NOMO-1 treated with dmso at 0.1 percent for 144 hours (cell line): ENCODE data around the gene SEBOX.

Experiments
- DNase-seq: peaks from one replicate; lab custom pipeline; 2025; ENCODE audit not compliant: unreplicated experiment; lab: John Stamatoyannopoulos, UW

The SEBOX gene

DNA sequence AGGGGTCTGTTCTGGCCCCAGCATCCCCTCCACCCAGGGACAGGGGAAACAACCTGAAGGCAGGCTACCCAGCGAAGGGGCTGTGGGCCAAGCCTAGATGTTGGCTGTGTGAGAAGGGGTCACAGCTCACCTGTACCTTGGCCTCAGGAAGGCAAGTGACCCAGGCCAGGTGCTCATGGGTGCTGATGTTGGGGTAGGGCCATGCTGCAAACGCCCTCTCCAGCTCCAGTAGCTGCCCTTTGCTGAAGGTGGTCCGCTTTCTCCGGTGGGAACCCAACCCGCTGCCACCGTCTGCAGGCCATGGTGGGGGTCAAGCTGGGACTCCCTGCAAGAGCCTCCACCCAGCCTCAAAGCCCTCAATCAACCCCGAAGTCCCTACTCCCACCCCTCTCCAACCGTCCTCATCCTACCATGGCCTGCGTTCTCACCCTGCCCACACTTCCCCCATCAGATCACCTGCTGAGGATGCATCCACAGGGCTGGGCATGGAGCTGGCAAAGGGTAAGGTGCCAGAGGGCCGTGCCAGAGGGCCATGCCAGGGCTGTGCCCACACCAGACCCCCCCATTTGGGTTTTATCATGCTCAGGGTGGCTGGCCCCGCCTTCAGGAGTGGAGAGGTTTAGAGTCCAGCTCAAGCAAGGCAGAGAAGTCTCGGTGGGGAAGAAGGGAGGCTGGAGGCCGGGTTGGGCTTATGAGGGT, at the start of gene SEBOX:
SEBOX (minus strand) TSS at position 535 of the 699 bp plus-strand sequence; CDS start at position 487, 48 bp downstream.
- DNase-seq = no peak

- DNase-seq = no peak
Observed at GRCh38 chr17:28413804-28414203, 48.8 kb upstream of the SEBOX start.

DNA sequence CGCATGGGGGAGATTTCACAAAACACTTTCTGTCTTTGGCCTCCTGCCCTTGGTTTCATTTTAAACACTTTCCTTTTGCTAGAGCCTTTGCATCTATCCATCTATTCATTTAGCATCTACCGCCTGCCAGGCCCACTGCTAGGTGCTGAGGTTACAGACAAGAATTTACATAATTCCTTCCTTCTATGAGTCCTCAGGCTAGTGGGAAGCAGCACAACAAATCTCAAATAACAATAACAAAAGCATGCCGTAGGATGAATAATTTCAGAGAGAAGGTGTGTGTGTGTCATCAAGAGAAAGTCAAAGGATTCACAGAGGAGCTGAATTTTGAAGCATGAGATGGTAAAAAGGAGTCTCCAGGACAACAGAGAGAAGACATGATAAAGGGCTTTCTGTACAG, 47.1 kb upstream of the SEBOX start:
- DNase-seq = no peak

DNA sequence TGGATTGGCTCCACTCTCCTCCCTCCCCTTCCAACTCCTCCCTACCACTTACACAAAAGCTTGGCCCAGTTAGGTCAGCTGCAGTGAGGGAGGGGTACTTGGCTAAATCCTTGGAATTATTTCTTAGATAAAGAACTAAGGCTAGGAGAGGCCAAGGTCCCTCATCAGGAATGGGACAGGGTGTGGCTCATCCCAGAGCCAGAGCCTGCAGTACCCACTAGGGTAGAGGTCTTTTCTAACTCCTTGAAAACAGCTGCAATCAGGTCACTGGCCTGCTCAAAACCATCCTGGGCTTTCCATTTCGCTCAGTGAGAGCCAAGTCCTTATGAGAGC, 42.9 kb upstream of the SEBOX start:
- no peak for DNase-seq

GRCh38 chr17:28407130-28407973, 42.4 kb upstream of the SEBOX start:
- no peak for DNase-seq

- no peak for DNase-seq
Observed at GRCh38 chr17:28406473-28406814, 41.4 kb upstream of the SEBOX start.

GRCh38 chr17:28405632-28406472, 40.9 kb upstream of the SEBOX start, which contains the start of gene SLC46A1:
TSS of gene SLC46A1 (minus strand) at chr17:28406212. CDS start at chr17:28406114, 98 bp downstream.
- DNase-seq = peak; percentile 19

DNA sequence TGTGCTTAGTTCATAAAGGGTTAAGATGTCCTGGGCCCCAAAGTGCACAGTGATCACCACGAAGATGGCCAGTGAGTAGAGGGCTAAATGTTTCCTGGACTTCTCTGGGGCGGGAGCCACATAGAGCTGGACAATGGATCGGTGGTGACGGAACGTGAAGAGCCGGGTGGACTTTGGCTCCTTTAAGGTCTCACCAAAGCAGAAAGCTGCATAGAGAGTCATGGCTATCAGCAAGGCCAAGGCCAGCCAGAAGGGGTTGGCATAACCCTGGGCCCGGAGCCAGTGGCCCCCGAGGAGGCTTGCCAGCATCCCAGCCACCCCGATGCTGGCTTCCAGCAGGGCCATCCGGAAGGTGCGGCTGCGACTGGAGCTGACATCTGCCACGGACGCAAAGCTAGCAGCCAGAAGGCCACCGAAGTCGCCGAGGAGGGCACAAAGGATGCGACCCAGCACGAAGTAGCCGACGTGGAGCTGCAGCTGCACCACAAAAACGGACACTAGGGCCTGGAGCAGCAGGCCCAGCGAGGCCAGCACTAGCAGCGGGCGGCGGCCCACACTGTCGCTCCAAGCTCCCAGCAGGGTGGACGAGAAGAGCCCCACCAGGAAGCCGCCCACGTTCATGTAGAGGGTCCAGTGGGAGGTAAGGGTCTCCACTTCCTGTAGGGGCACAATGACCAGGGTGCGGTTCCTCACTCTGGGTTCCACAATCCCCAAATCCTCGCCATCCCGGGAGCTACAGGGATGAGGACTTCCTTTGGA, 40.0 kb upstream of the SEBOX start:
- no peak for DNase-seq

DNA sequence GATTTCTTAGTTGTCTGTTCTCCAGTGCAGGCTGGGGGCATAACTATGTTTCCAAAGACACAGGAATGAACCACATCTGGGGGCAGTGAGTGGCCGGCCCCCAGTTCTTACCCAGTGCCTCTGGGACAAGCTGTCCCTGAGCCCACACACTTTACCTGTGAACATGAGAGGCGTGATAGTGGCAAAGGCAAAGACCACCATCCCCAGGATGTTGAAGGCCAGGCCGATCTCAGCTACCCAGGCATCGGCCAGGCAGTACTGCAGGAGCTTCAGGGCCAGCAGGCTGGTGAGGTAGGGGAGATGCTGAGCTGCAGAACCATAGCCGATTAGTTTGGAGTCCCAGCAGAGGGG, 39.4 kb upstream of the SEBOX start:
- no peak for DNase-seq

DNA sequence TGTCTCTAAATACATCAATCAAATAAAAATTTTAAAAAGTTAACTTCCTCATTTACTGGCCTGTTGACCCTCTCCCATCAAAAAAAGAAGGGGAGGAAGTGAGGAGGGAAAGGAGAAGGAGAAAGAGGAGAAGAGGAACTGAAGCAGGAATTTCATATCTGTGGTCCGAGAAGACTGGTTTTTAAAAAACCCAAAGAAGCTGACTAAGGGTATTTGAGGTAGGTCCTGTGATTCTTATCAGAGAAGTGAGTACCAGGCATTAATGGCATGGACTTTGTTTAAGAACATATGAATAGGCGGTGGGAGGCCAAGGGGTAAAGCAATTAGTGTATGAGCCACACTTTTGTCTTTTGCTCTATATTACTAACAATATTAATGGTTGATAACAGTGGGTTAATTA, 39.0 kb upstream of the SEBOX start:
- no peak for DNase-seq

- DNase-seq = no peak
Observed at GRCh38 chr17:28402844-28403243, 37.8 kb upstream of the SEBOX start.

- DNase-seq = no peak
Observed at GRCh38 chr17:28402224-28402630, 37.2 kb upstream of the SEBOX start.

DNA sequence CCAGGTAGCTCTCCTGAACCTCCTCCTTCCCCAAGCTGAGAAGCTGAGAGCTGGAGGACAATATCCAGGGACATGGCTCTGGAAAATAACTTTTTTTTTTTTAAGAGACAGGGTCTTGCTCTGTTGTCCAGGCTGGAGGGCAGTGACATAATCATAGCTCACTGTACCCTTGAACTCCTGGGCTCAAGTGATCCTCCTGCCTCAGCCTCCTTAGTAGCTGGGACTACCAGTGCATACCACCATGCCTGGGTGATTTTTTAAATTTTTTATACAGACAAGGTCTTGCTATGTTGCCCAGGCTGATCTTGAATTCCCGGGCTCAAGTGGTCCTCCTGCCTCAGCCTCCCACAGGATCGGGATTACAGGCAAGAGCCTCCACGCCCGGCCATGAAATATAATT, 34.8 kb upstream of the SEBOX start:
- no peak for DNase-seq

DNA sequence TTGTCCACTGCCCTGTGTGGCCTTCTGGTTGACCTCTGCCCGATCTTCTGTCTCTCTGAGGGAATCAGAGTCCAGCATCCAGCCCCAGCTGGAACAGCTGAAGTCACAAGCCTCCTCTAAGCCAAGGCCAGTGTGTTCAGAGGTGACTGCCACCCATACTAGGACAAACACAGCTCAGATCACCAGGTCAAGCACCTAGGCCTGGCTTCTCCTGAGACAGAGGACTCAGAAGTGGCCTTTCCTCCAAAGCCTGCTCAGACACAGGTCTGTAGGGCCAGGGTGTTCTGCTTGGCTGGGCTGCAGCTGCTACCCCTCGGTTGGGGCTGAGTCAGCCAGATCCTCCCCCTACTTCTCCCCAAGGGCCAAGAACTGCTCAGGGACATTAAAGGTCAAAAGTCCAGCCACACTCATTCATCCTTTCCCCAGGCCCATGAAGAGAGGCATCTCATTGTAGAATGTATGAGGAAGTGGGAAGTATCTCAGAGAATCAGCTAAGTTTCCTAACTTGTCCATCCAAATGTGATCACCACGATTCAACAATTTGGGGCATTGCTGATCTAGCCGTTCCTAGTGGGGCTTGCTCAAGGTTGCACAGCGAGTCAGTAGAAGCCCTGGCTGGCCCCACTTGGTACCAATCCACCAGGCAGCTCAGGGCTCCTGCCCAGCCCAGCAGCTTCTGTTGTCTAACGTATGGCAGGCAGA, 33.4 kb upstream of the SEBOX start:
- DNase-seq = no peak

DNA sequence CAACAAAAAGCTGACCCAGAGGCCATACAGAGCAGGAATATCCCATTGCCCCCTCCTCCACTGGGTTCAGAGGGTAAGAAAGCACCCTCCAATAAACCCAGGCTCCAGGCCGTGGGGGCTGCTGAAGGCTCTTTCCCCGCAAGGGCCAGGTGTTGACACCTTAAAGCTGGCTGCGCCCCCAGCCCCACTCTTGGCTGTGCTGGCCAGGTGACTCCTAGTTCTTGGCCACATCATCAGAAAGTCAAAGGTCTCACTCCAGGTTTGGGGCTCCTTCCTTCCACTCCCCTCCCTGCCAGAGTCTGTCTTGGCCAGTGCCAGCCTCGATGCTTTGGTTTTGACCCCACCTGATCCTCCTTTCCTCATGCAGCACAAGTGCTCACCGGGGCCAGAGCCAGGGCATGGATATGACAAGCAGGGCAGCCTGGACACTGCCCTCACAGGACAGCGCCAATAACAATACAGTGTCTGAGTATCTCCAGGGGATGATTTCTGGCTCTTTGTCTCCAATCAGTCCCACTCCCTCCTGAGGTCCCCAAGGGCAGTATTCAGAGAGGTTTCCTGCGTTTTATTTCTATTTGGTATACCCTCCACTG, 32.8 kb upstream of the SEBOX start:
- DNase-seq = no peak

DNA sequence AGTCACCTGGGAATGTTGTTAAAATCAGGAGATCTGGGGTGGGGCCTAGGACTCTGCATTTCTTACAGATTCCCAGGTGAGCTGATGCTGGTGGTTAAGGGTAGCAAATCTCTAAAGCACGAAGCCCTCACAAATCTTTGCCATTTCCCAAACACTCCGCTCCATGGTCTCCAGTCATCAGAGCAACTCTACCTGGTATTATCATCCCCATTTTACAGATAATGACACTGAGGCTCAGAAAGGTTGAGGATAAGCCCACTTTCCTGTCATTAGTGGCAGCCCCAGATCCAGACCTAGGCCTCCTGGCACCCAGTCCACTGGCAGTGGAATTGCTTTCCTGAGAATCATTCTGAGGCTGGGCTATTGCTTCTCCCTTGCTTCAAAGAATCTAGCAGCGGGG, 32.3 kb upstream of the SEBOX start:
- DNase-seq = no peak

DNA sequence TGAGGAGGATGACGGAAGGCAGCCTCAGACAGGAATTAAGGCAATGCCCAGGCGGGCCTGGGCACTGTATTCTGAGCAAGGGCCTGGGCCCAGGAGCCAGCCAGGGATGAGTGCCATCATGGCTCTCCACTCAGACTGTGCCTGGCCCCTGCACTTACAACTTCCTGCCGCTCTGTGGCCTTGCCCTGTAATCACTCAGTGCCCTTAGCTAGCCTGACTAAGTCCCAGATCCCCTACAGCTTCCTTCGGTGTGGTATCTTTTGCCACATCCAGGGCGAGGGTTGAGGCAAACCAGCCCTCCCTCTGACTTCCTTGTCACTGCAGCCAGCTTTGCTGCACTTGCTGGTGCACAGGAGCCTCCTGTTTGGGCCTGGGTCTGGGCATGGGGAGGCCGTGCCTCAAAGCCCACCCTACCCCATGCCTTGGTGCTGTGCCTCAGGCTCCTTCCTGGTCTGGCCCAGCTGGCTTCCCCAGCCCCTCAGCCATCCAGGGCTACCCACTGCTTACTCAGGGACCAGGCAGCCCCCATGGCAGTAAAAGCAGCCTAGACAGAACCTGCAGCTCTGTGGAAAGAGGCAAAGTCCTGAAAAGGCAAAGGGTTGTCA, 31.7 kb upstream of the SEBOX start:
- DNase-seq = no peak

- no peak for DNase-seq
Observed at GRCh38 chr17:28395968-28396367, 31.0 kb upstream of the SEBOX start.

DNA sequence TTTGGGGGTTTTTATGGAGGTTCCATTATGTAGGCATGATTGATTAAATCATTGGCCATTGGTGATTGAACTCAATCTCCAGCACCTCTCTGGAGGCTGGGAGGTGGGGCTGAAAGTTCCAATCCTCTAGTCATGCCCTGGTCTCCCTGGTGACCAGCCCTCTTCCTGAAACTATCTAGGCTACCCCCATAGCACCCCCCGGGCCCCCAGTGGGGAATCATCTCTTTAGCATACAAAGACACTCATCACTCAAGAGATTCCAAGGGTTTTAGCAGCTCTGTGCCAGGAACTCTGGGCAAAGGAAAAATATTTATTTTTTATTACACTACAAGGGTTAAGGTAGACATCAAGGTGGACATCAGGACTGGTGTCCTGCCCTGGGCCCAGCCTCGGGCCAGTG, 30.4 kb upstream of the SEBOX start:
- no peak for DNase-seq
